Loucy (cell line): ENCODE measurements around the gene SSBP2.
A peak's percentile ranks its signal among the peaks of the same experiment; 100 is the strongest.

Experiments
- EZH2phosphoT487 ChIP-seq: fragments of 200-600 bp; IDR thresholded peaks from 2 replicates; pipeline ENCODE4 v1.6.1; 2018; ENCODE audit warnings: antibody characterized with exemption, mild to moderate bottlenecking, moderate library complexity, borderline replicate concordance
- TF ChIP-seq, protein P1 (sequence below): fragments of 200-600 bp; sonication (generic); conservative IDR thresholded peaks from 2 replicates; pipeline ENCODE4 v1.5.1; 2014; ENCODE audit warnings: mild to moderate bottlenecking, antibody characterized with exemption, low read length

DNA sequence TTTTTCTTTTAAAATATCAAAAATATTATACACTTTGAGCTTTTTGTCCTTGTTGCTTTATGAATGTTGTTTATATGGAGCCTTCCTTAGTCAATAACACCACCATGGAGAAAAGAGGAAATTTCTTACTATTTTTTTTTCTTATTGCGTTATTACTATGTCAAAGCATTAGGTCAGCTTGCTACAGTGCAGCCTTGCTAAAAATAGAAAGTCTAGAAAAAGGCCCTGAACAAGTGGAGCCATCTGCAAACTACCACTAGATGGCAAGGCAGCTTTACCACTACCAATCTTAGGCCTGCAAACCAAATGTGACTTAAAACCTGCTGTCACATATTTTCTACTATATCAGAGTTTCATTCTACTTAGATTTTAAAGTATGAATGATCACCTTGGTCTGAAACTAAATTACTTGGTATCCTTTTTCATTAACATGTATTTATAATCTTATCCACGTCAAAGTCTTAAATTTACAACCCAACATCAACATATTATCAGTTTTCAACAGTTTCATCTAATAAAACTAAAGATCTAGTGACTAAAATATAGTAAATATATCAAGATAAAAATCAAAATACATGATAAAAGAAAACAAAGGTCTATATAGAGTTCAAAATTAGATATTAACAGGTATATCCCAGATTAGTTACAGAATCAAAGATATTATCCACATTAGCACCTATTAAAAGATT is 243.9 kb downstream of the SSBP2 start:
- TF ChIP-seq, protein P1, sequence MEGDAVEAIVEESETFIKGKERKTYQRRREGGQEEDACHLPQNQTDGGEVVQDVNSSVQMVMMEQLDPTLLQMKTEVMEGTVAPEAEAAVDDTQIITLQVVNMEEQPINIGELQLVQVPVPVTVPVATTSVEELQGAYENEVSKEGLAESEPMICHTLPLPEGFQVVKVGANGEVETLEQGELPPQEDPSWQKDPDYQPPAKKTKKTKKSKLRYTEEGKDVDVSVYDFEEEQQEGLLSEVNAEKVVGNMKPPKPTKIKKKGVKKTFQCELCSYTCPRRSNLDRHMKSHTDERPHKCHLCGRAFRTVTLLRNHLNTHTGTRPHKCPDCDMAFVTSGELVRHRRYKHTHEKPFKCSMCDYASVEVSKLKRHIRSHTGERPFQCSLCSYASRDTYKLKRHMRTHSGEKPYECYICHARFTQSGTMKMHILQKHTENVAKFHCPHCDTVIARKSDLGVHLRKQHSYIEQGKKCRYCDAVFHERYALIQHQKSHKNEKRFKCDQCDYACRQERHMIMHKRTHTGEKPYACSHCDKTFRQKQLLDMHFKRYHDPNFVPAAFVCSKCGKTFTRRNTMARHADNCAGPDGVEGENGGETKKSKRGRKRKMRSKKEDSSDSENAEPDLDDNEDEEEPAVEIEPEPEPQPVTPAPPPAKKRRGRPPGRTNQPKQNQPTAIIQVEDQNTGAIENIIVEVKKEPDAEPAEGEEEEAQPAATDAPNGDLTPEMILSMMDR: peak; percentile 96
- TF ChIP-seq EZH2phosphoT487: no peak
